Uterus (tissue), 4 donors: ENCODE measurements around the gene NOX5. TPM values are rescaled to one million over a fixed set of nuclear protein-coding genes. Genes with fewer than 3 reads are reported as not detected.
A peak's percentile ranks its signal among the peaks of the same experiment; 100 is the strongest.

Experiments used
- DNase-seq, 2 donors: peaks; one replicate each; pipeline ENCODE4 v3.0.0-alpha.2; 2019 to 2020
- H3K27ac ChIP-seq, 2 donors: fragments of 200-600 bp; sonication (generic); 1 replicate in 1 of 2; 2 replicates in 1 of 2; pipeline ENCODE4 v1.5.1; 2016 to 2018
- H3K27me3 ChIP-seq, 2 donors: fragments of 200-600 bp; sonication (generic); one replicate each; pipeline ENCODE4 v1.5.1; 2018 to 2019; ENCODE audit warnings: control low read depth in 1 of 2
- H3K36me3 ChIP-seq, 2 donors: fragments of 200-600 bp; sonication (generic); one replicate each; pipeline ENCODE4 v1.5.1; 2019; ENCODE audit warnings: control low read depth in 1 of 2
- H3K4me1 ChIP-seq, 2 donors: fragments of 200-600 bp; sonication (generic); one replicate each; pipeline ENCODE4 v1.5.1; 2018 to 2019; ENCODE audit warnings: control low read depth in 1 of 2
- H3K4me3 ChIP-seq, 2 donors: fragments of 200-600 bp; sonication (generic); 1 replicate in 1 of 2; 2 replicates in 1 of 2; pipeline ENCODE4 v1.5.1; 2018 to 2019; ENCODE audit warnings: mild to moderate bottlenecking in 1 of 2
- H3K9me3 ChIP-seq, 2 donors: fragments of 200-600 bp; sonication (generic); one replicate each; pipeline ENCODE4 v1.5.1; 2019; ENCODE audit warnings: control low read depth in 1 of 2
- CTCF ChIP-seq, 4 experiments: fragments of 200-600 bp in 2 of 4; fragments of 450-650 bp in 2 of 4; sonication (generic) in 2 of 4; IDR thresholded peaks; one replicate each; pipeline ENCODE4 v1.5.1; 2016 to 2019; ENCODE audit warnings: antibody characterized with exemption in 4 of 4, mild to moderate bottlenecking in 2 of 4, moderate library complexity in 1 of 4
- POLR2A ChIP-seq, 2 donors: fragments of 450-650 bp; IDR thresholded peaks; one replicate each; pipeline ENCODE4 v1.6.1; 2016; ENCODE audit warnings: antibody characterized with exemption in 2 of 2, mild to moderate bottlenecking in 1 of 2, moderate library complexity in 1 of 2
- intact Hi-C: fragments of 100-400 bp; cut with DNase I; formaldehyde crosslinking; loops from one replicate; pipeline ENCODE4 v1.15.1; 2023; ENCODE audit warnings: low total_unique reads
- total RNA-seq, 4 donors: library from RNA; depleted of rRNA in 3 of 4; stranded (reverse); fragments of >200 nt in 3 of 4; gene quantifications; one replicate each; pipeline versions ENCODE4 v1.1.0 to v1.2.4, GENCODE V29; 2014 to 2023
- donor health status: DM: yes; HTN: yes; CAD: no.

The NOX5 gene
- total RNA-seq, 4 donors from 2014 or later = 0.21 to 0.52 TPM; not detected in 2

GRCh38 chr15:69058830-69059556 is 44.5 kb downstream of the NOX5 start:
- Histone ChIP-seq H3K9me3 (no peaks in the 10 kb centered on the region), H3K27ac (no peak overlapping the region), H3K4me1 (no peaks in the 10 kb centered on the region), H3K4me3 (no peak overlapping the region), H3K36me3 (no peaks in the 10 kb centered on the region), H3K27me3 (no peaks in the 10 kb centered on the region)
- TF ChIP-seq POLR2A (IDR thresholded peaks at IDR 0.05) (no peak), CTCF (IDR thresholded peaks at IDR 0.05) (peak; percentile 79 to 87 (median 83))
- peak; percentile 83 to 88 for DNase-seq
- intact Hi-C loops = loop anchor here (5.0 to 10.0 kb wide), 2 partner anchors 206 to 333 kb away; no protein-coding TSS in a partner anchor

GRCh38 chr15:69059557-69059943 is 45.1 kb downstream of the NOX5 start:
- DNase-seq = no peak
- Histone ChIP-seq H3K36me3 (no peaks in the 10 kb centered on the region), H3K27me3 (no peaks in the 10 kb centered on the region), H3K4me3 (no peak overlapping the region), H3K4me1 (no peaks in the 10 kb centered on the region), H3K27ac (no peak overlapping the region), H3K9me3 (no peaks in the 10 kb centered on the region)
- TF ChIP-seq CTCF (IDR thresholded peaks at IDR 0.05) = no peak
- TF ChIP-seq POLR2A (IDR thresholded peaks at IDR 0.05) = no peak
- intact Hi-C loops = loop anchor here (5.0 to 10.0 kb wide), 2 partner anchors 205 to 333 kb away; no protein-coding TSS in a partner anchor

- no peaks in the 10 kb centered on the region for H3K9me3 ChIP-seq
- H3K27ac ChIP-seq = no peak overlapping the region
- H3K4me3 ChIP-seq = no peak overlapping the region
- intact Hi-C loops = no loop called here
- DNase-seq = no peak
- H3K4me1 ChIP-seq = no peaks in the 10 kb centered on the region
- TF ChIP-seq CTCF (IDR thresholded peaks at IDR 0.05) (no peak), POLR2A (IDR thresholded peaks at IDR 0.05) (no peak)
- no peaks in the 10 kb centered on the region for H3K36me3 ChIP-seq
- no peaks in the 10 kb centered on the region for H3K27me3 ChIP-seq
These were observed 45.6 kb downstream of the NOX5 start for GRCh38 chr15:69060041-69060481.

- Histone ChIP-seq H3K9me3 (no peaks in the 10 kb centered on the region), H3K4me1 (no peaks in the 10 kb centered on the region), H3K27me3 (no peaks in the 10 kb centered on the region), H3K36me3 (no peaks in the 10 kb centered on the region), H3K4me3 (no peak overlapping the region), H3K27ac (no peak overlapping the region)
- TF ChIP-seq CTCF (IDR thresholded peaks at IDR 0.05) (no peak), POLR2A (IDR thresholded peaks at IDR 0.05) (no peak)
- no peak for DNase-seq
- intact Hi-C loops = no loop called here
These were observed 46.2 kb downstream of the NOX5 start for GRCh38 chr15:69060744-69061143.

GRCh38 chr15:69061414-69061842 is 46.9 kb downstream of the NOX5 start:
- H3K27ac ChIP-seq = no peak overlapping the region
- DNase-seq = no peak
- H3K27me3 ChIP-seq = no peaks in the 10 kb centered on the region
- intact Hi-C loops = no loop called here
- H3K4me1 ChIP-seq = no peaks in the 10 kb centered on the region
- no peaks in the 10 kb centered on the region for H3K9me3 ChIP-seq
- H3K36me3 ChIP-seq = no peaks in the 10 kb centered on the region
- H3K4me3 ChIP-seq = no peak overlapping the region
- TF ChIP-seq POLR2A (IDR thresholded peaks at IDR 0.05) (no peak), CTCF (IDR thresholded peaks at IDR 0.05) (no peak)
